ENCODE data around the gene CEP89. TPM values are rescaled to one million over a fixed set of nuclear protein-coding genes. Genes with fewer than 3 reads are reported as not detected.
"Not testable (repeated sequence)": the region's sequence is repeated elsewhere in the genome, so short reads cannot be mapped to it uniquely, and the experiment has no call there.

CEP89 gene
- total RNA-seq, 1 donor from 2014 or later, result 15.4 TPM

- no peak for DNase-seq
Observed at GRCh38 chr19:32890841-32891240, 80.9 kb downstream of the CEP89 start.

GRCh38 chr19:32890326-32890725 lies 81.4 kb downstream of the CEP89 start:
- DNase-seq, result no peak

- no peak for DNase-seq
Observed at GRCh38 chr19:32889137-32889934, 82.4 kb downstream of the CEP89 start.

DNA sequence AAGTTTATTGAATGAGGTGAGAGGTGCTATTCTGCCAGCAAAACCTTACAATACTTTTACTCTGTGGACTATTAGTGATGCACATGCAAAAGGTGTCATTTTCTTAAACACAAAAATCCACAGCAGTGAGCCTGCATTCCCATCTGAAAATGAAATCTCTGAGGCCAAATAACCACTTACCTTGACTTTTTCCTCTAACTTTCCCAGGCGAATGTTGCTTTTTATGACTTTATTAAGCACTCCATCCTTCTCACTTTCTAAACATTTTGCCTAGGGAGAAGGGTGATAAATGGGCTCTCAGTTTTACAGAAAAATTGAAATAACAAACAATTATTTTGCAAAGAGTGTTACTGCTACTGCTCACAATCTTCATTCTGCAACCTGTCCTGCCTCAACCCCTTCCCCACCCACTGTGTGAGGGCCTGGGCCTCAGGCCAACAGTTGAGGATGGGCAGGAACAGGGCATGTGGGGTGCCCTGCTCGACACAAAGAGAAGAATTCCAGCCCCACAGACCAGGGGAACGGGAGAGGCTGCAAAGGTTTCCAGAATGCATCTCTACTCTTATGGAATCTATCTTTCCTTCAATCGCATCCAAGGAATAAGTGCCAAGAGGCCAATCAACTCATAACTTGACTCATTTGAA lies 84.1 kb downstream of the CEP89 start:
- DNase-seq, result no peak

DNA sequence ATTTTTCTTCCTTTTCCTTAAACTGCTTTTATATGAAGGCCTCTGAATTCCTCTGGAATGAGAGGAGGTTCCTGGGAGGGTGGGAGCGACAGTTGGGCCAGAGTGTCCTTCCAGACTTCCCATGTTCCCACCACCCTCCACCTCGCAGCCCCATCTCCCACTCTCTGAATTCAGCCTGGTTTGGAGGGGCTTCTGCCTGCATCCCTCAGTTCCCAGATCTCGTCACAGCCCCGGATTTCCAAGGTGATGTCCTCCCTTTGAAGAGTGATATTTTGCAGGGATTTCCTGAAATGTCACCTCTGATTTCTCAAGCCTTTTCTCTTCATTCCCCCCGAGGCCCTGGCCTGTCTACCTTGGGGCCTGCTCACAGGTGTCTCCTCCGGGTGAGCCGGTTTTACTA lies 85.5 kb downstream of the CEP89 start:
- no peak for DNase-seq

DNA sequence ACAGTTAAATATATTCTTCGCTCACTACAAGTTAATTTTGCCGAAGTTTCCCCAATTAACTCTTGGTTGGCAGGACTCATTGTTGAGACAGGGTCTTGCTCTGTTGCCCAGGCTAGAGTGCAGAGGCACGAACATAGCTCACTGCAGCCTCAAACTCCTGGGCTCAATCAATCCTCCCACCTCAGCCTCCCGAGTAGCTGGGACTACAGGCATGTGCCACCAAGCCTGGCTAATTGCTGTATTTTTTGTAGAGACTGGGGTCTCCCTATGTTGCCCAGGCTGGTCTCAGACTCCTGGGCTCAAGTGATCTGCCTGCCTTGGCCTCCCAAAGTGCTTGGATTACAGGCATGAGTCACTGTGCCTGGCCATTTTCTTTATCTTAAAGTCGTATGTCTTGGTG lies 86.5 kb downstream of the CEP89 start:
- not testable (repeated sequence) for DNase-seq

DNA sequence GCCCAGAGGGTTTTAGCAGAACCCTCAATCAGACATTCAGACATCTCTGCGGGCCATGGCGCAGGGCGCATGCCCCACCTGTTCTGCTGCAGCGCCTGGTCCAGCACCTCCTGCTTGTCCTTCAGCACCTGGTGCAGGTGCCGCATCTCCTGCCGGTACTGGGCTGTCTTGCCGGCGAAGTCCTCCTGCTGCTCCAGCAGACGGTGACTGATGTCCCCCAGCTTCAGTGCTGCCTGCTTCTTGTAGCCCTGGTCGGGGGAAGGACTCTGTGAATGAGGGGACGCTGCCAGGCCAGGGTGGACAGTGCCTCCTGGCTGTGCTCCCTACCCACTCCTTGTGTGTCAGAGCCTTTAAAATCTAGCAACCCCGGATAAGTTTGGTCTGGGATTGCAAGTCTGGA lies 90.0 kb downstream of the CEP89 start:
- no peak for DNase-seq

DNA sequence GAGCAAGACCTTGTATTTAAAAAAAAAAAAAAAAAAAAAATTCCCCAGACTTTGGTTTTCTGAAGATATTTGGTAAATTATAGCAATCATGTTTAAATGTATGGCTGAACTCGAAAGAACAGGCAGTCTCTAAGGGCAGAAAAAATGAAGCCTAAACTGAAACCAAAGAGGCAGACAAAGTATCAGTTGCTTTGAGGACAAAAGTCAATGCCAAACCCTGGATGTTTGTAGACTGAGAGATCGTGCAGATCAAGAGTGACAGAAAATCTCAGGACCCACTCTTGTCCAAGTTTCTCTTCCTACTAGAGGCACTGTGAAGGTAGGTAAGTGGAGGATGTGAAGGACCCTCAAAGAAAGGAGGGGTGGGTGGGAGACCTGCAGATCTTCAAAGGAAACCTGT lies 91.1 kb downstream of the CEP89 start:
- DNase-seq, result no peak

DNA sequence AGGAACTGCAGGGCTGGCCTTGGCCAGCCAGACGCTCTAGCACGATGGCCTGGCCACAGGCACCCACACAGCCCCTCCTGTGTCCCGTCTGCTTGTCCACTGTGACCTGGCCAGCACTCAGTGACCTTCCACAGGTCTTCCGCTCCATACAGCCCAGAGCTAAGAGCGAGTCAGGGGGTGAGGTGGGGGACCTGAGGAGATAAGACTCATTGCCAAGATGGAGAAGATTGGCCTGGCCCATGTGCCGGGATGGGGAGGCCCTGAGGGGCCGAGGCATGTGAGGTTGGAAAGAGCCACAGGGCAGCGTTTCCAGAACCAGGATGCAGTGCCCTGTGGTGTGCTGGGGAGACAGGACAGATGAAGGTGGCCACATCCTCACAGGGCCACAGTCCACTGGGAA lies 92.0 kb downstream of the CEP89 start:
- no peak for DNase-seq

GRCh38 chr19:32878988-32879387 lies 92.8 kb downstream of the CEP89 start:
- no peak for DNase-seq

DNA sequence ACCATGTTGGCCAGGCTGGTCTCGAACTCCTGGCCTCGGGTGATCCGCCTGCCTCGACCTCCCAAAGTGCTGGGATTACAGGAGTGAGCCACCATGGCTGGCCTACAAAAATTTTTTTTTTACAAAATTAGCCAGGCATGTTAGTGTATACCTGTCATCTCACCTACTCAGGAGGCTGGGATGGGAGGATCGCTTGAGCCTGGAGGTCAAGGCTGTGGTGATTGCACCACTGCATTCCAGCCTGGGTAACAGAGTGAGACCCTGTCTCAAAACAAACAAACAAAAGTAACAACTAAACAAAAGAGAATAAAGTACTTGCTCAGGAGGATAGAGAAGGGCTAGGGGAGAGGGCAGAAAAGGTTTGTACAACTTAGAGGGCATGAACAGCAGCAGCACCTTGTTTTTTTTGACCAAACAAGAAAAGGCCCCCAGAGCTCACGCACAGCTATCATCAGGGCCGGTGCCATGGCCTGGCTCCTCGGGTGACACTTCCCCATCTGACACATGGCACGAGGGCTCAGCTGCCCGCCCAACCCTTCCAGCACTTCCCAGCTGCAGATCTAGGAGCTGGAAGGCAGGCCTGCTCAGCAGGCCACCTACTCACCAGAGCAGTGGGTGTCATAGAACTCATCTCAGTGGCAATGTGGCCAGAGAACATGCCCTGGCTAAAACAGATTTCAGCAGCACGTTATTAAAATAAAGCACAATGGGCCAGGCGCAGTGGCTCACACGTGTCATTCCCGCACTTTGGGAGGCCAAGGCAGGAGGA lies 93.6 kb downstream of the CEP89 start:
- no peak for DNase-seq

- DNase-seq, result no peak
Observed at GRCh38 chr19:32877323-32877912, 94.3 kb downstream of the CEP89 start.

DNA sequence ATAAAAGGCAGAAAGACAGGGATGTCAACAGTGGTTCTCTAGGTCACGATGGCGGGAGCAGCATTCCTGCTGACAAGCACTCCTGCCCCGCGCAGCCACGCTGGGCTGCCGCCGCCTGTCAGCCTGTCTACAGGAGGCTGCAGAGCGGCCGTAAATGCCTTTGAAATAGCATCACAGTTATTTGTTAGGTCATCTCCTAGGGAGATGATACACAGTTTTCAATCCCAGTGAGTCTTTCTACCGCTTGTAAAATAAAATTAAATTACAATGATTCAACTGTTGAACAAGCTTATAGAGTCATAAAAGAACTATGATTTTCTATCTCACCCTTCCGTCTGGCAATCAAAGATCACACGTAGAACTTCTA lies 94.9 kb downstream of the CEP89 start:
- DNase-seq, result no peak

DNA sequence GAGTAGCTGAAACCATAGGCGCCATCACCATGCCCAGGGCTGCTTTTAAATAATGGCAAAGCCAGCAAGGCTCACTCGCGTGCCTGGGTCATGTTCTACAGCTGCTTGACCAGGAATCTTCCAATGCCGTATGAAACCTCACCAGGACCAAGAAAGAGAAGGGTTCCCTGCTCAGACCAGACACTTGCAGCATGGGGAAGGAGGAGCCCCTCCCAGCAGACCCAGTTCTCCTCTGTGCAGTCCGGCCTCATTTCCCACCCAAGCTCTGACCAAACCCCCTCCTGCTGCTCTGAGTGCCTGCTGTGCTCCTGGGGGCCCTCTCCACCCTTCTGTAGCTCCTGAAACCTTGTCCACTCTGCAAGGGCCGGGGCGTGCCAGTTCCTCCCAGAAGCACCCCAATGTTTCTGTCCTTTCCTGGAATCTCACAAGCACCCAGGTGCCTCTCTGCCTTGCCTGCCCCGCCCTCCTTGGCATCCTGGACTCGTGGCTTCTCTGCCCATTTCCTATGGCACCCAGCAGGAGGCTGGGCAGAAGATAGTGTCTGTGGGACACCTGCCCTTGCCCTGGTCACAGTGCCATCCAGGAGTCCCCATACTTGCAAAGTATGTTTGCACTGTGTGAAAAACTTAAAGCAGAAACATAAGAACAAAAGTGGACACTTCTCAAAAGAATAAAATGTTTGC lies 95.4 kb downstream of the CEP89 start:
- no peak for DNase-seq

- no peak for DNase-seq
Observed at GRCh38 chr19:32875428-32875827, 96.3 kb downstream of the CEP89 start.

DNA sequence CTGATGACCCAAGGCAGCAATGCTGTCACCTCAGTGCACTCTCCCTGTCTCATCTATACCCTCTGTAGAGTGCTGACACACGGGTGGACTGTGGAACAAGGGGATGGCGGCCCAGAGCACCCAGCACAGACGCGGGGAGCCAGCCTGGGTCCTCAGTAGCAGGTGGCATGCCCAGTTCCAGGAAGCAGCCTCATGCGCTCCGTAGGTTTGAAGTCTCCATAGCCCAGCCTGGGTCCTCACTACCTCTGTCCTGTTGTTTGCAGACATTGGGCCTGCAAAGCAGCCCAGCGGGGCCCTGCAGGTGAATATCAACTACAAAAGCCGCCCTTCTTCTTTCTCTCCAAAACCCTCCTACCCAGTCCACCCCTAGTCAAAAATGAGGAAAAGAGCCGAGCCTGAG lies 97.2 kb downstream of the CEP89 start:
- no peak for DNase-seq

GRCh38 chr19:32873247-32873959 lies 98.4 kb downstream of the CEP89 start:
- DNase-seq, result no peak

GRCh38 chr19:32872391-32872790 lies 99.4 kb downstream of the CEP89 start:
- no peak for DNase-seq

GRCh38 chr19:32870981-32871451 lies 100.7 kb downstream of the CEP89 start:
- DNase-seq, result peak; percentile 45

DNA sequence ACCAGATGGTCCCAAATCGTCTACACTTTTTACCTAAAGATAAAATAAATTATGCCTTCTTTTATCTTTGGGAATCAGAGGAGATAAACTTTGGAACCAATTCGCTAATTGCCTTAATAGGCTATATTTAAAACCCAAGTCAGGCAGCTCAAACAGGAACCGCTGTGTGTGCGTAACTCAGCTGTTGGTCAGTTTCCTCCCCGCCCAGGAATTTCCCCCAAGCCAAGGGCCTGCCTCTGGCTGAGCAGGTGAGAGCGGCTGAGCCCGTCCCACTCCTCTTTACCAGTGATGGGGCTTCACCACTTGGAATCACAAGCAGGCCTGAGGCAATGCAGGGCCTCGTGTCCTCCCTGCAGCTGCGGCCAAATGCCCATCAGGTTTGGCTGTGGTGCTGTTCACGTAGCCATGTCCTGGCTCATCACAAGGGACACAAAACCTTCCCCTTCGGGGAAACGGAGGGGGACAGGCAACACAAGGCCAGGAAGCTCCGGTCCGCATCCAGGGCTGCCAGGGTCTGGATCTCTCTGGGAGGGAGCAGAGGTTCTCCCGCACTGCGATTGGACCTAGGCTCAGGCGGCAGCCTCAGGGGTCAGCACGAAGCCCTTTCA lies 101.7 kb downstream of the CEP89 start:
- DNase-seq, result no peak

DNA sequence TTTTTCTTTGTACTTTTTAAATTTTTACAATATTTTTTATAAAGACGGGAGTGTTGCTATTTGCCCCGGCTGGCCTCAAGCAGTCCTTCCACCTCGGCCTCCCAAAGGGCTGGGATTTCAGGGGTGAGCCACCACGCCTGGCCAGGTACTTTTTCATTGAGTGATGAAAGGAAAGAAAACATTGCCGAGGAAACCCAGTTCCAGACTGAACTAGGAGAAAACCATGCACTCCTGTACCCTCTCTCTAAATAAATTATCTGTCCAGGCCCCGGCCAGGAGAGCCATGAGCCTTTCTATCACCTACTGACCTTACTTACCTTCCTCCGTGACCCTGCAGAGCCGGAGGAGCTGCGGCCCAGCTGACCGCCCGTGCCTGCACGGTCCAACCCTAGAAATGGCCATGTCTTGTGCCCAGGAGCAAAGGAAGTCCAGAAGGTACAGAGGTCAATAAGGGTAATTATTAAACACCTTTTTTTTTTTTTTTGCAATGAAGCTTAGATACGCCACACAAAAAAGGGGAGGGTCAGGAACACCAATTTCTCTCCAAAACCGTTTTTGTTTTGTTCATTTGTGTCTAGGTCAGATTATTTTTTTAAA lies 102.3 kb downstream of the CEP89 start, which contains the start of gene SLC7A9:
SLC7A9 (minus strand) TSS at position 399 of the 597 bp plus-strand sequence. CDS start 1,233 bp downstream, outside the sequence.
- no peak for DNase-seq
